ENCODE results near the gene TSGA10IP.

The TSGA10IP gene

DNA sequence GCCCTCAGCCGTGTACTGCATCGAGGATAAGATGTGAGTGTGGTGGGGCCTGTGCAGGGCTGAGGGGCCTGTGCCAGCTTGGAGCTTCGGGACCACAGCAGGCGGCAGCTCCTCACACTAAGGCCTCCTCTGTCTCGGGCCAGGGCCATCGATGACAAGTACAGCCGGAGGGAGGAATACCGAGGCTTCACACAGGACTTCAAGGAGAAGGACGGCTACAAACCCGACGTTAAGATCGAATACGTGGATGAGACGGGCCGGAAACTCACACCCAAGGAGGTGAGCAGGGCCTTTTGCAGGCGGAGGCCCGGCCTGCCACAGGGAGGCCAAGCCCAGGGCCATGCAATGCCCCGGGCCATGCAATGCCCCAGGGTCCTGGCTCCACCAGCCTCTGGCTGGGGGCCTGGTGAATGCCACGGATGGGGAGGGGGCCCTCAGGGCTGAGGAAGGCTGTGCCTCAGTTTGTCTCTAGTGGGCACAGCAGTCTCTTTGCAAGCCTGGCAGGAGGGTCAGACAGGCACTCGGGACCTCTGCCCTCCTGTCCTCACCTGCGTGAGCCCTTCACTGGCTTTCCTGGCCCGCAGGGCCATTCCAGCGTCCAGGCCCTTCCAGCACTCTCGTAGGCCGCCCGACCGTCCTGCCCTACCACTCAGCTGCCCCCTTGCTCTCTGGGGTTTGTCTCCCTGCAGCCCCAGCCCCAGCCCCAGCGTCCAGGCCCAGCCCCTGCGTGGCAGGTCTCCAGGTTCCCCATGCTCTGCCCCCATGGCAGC is 32.5 kb downstream of the TSGA10IP start:
- no peak for DNase-seq

DNA sequence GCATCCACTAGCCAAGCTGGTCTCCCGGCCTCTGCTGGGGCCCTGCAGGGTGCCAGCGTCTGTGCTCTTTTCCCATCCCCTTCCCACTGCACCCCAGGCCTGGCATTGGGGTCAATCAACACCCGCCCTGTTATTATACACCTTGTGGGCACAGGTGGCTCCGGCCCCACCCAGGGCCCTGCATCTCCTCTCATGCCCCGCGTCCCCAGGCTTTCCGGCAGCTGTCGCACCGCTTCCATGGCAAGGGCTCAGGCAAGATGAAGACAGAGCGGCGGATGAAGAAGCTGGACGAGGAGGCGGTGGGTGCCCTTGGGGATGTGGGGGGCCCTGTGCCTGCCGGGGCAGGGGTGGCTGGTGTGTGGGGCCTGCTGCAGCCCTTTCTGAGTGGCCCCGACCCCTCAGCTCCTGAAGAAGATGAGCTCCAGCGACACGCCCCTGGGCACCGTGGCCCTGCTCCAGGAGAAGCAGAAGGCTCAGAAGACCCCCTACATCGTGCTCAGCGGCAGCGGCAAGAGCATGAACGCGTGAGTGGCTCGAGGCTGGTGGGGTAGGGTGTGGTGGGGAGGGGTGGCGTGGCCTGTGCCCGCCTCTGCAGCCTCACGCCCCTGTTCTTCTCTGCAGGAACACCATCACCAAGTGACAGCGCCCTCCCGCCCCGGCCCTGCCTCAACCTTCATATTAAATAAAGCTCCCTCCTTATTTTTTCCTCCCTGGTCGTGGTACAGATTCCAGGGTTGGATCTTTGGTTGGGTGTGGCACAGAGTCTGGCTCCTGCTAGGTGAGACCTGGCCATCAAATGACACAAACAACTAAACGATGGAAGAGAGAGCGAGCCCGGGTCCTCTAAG is 33.3 kb downstream of the TSGA10IP start:
- no peak for DNase-seq

DNA sequence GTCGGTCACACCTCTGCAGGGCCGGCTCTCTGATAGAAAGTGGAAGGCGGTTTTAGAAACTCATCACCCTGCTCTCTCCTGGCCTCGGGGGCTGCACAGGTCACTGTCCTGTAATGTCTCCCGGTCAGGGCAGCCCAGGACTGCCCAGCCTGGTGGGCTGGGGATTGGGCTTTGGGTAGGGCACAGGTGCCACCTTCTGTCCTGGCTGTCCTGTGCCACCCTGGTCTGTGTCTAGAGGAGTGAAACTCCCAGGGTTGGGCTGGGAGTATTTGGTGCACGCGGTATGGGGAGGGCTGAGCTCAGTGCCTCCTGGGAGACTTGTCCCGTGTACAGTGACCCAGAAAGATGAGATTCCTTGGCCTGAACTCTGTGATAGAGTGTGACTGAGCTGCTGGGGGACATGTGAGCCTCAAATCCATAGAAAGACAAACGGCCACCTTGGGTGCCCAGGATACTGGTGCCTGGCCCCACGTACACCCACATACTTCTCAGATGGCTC is 34.0 kb downstream of the TSGA10IP start:
- no peak for DNase-seq

- no peak for DNase-seq
These were observed 35.9 kb downstream of the TSGA10IP start for GRCh38 chr11:65981101-65981740.

- DNase-seq: no peak
These were observed 36.9 kb downstream of the TSGA10IP start for GRCh38 chr11:65981972-65982823.

- no peak for DNase-seq
These were observed 37.7 kb downstream of the TSGA10IP start for GRCh38 chr11:65982824-65983588.

GRCh38 chr11:65983589-65983987 is 38.3 kb downstream of the TSGA10IP start:
- no peak for DNase-seq

GRCh38 chr11:65987336-65987735 is 42.1 kb downstream of the TSGA10IP start:
- DNase-seq: no peak

GRCh38 chr11:65988791-65989592 is 43.7 kb downstream of the TSGA10IP start:
- DNase-seq: peak; percentile 95

DNA sequence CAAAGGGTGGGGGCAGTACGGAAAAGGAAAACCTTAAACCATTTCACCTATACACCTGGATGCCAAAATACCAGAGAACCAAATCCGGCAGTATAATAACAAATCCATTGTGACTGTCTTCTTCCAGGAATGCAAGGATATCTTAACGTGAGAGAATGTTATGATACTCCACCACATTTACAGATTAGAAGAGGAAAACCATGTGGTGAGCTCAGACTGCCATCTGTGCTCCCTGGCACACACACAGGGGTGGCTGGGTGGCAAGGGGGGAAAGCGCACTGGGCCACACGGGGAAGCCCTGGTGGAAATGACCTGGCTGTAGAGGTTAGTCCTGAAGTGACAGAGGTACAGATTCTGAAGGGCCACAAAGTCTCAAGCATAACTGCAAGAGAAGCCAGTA is 46.8 kb downstream of the TSGA10IP start:
- DNase-seq: no peak

- no peak for DNase-seq
These were observed 52.0 kb downstream of the TSGA10IP start for GRCh38 chr11:65997286-65997685.

DNA sequence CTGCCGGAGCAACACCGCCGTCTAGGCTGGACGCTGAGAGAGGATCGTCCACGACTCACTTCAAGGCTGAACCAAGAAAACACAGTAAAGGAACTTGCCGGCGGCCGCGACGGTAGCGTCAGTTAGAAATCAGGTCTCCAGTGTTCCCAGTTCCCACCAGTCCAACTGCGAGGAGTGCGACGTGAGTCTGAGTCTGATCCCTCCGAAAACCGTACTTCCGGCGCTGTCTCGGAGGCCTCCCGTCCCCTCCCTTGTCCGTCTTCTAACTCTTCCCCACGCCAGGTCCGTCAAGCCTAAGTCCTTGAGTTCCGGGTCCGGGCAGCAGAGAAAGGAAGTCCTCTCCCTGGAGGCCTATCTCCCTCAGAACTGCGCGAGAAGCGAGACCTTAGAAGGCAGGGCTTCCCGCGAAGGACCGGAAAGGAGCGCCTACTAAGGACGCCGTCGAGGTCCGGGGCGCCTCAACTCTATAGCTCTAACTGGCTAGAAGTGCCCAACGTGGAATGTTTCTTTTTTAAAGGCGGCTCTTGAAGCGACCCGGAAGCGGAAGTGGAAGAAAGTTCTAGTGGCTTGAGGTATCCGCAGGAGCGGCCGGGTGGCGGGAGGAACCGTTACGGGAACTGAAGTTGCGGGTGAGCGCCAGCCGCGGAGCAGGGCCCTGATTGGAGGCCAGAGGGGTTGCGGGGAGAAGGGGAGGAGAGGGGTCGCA is 56.8 kb downstream of the TSGA10IP start, which contains the start of the genes BANF1 and EIF1AD:
TSS of gene BANF1 (plus strand) at position 562 of the 706 bp plus-strand sequence. CDS start 748 bp downstream, outside the sequence.
TSS of gene EIF1AD (minus strand) at position 216 of the 706 bp plus-strand sequence. CDS start 1,768 bp downstream, outside the sequence.
- peak; percentile 95 for DNase-seq

GRCh38 chr11:66002648-66003225 is 57.5 kb downstream of the TSGA10IP start:
- no peak for DNase-seq

- no peak for DNase-seq
These were observed 58.0 kb downstream of the TSGA10IP start for GRCh38 chr11:66003291-66003690.

DNA sequence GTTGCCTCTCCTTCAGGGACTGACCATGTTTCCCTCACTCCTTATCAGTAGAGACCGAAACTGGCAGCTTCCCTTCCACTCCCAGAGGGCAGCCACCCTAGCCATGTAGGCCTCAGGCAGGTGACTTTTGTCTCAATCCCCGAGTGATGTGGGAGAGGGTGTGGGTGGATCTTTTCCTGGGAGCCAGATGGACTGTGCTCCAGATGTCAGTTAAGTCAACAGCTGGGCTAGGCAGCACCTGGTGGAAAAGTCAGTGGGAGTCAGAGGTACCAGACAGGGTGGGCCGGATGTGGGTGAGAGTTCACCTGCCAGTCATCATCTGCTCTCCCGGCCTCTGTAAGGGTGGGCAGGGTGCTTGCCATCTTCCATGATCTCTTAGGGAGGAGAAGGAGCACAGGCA is 58.9 kb downstream of the TSGA10IP start:
- no peak for DNase-seq

- no peak for DNase-seq
These were observed 61.0 kb downstream of the TSGA10IP start for GRCh38 chr11:66006134-66006890.

DNA sequence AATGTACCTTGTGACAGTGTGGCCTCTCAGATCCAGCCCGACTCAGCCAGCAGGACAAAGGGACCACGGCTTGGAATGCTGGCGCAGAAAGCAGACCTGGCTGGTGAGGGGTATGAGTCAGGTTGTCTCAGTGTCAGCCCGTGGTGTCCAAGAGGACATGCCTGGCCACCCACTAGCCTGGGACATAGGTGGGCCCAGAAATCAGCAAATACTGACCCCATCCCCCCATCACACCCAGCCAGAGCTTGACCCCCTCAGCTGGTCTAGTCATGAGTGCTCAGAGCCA is 61.6 kb downstream of the TSGA10IP start:
- DNase-seq: no peak

GRCh38 chr11:66007201-66007634 is 61.9 kb downstream of the TSGA10IP start:
- DNase-seq: no peak

GRCh38 chr11:66008095-66008467 is 62.8 kb downstream of the TSGA10IP start:
- no peak for DNase-seq

Data from CD4-positive, alpha-beta T cell treated with Interleukin-12 subunit alpha and Interleukin-12 subunit beta, for 1 hour (primary cell).